NCI-H774 (cell line): Measurements from ENCODE around the gene CCDC197.

ENCODE experiments used
- DNase-seq: peaks from one replicate; lab custom pipeline; 2025; lab: John Stamatoyannopoulos, UW

The CCDC197 gene

GRCh38 chr14:94043111-94043755, 46.1 kb downstream of the CCDC197 start:
- no peak for DNase-seq

GRCh38 chr14:94043756-94044475, 46.8 kb downstream of the CCDC197 start:
- DNase-seq = no peak

GRCh38 chr14:94044476-94045091, 47.5 kb downstream of the CCDC197 start:
- DNase-seq = no peak

- no peak for DNase-seq
Observed at GRCh38 chr14:94045101-94045500, 48.0 kb downstream of the CCDC197 start.

GRCh38 chr14:94045563-94046345, 48.7 kb downstream of the CCDC197 start:
- DNase-seq = no peak

- DNase-seq = no peak
Observed at GRCh38 chr14:94046696-94047250, 49.7 kb downstream of the CCDC197 start.

GRCh38 chr14:94047581-94047980, 50.5 kb downstream of the CCDC197 start:
- no peak for DNase-seq

GRCh38 chr14:94048691-94049624, 51.9 kb downstream of the CCDC197 start:
- DNase-seq = no peak

- no peak for DNase-seq
Observed at GRCh38 chr14:94049625-94050023, 52.5 kb downstream of the CCDC197 start.

- no peak for DNase-seq
Observed at GRCh38 chr14:94050231-94050880, 53.3 kb downstream of the CCDC197 start.

GRCh38 chr14:94051115-94051514, 54.0 kb downstream of the CCDC197 start:
- no peak for DNase-seq

- DNase-seq = no peak
Observed at GRCh38 chr14:94051779-94052178, 54.7 kb downstream of the CCDC197 start.

GRCh38 chr14:94052199-94052598, 55.1 kb downstream of the CCDC197 start:
- no peak for DNase-seq

- DNase-seq = no peak
Observed at GRCh38 chr14:94052662-94053061, 55.6 kb downstream of the CCDC197 start.

GRCh38 chr14:94054401-94054800, 57.3 kb downstream of the CCDC197 start:
- DNase-seq = no peak

- DNase-seq = no peak
Observed at GRCh38 chr14:94054936-94055335, 57.8 kb downstream of the CCDC197 start.

GRCh38 chr14:94056579-94057308, 59.6 kb downstream of the CCDC197 start:
- DNase-seq = no peak

GRCh38 chr14:94058128-94058673, 61.1 kb downstream of the CCDC197 start:
- no peak for DNase-seq
